ENCODE results near the gene BBS12. TPM values are rescaled to one million over a fixed set of nuclear protein-coding genes. Genes with fewer than 3 reads are reported as not detected.
A peak's percentile ranks its signal among the peaks of the same experiment; 100 is the strongest.

BBS12 gene
- total and polyA plus RNA-seq, 9 of the 15 experiments (the other 6 are each of a cell fraction or from before 2014, with no cell fraction given) = 2.7 to 6.5 (median 3.3) TPM

DNA sequence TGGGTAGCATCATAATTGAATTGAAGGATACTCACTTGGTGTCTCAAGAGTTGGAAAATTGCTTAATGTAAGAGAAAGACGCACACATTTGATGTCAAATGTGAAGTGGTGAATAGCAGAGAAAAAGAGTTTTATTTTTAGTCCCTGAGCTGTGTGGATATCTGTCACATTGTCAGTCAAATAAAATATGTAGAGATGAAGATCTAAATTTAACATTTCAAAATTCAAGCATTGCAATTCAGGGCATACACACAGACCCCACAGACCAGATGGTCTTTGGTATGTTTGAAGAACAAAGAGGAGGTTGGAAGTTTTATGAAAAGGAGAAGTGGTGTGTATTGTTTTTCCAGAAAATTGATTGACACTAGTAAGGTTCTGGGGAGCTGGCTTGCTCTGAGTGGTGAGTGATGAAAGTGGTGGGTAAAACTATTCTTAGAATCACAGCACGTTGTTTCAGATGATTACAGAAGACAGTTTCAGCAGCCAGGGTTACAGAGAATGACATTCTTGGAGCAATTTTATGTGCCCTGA is 44.9 kb upstream of the BBS12 start (continued):
- TF ChIP-seq, protein P1, sequence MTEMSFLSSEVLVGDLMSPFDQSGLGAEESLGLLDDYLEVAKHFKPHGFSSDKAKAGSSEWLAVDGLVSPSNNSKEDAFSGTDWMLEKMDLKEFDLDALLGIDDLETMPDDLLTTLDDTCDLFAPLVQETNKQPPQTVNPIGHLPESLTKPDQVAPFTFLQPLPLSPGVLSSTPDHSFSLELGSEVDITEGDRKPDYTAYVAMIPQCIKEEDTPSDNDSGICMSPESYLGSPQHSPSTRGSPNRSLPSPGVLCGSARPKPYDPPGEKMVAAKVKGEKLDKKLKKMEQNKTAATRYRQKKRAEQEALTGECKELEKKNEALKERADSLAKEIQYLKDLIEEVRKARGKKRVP (CRISPR knock-in tag; IDR thresholded peaks at IDR 0.05) = peak; percentile 80
- peak; percentile 80 for TF ChIP-seq EP300 (IDR thresholded peaks at IDR 0.05; ENCODE audit: low read length)
- peak; percentile 33; the same call in 1 of the 2 replicates for TF ChIP-seq SMARCE1 (IDR thresholded peaks at IDR 0.05)
- TF ChIP-seq MAZ (CRISPR knock-in tag; conservative IDR thresholded peaks at IDR 0.05 in 1 of 2, IDR thresholded peaks at IDR 0.05 in 1 of 2) = peak in 1 of 2 experiments; percentile 43; a peak in 1 of 4 replicates
- peak; percentile 93 for TF ChIP-seq SOX6 (IDR thresholded peaks at IDR 0.05)
- TF ChIP-seq NRF1 (conservative IDR thresholded peaks at IDR 0.05 in 1 of 2, IDR thresholded peaks at IDR 0.05 in 1 of 2) = peak in 1 of 2 experiments; percentile 39; a peak in 1 of 4 replicates
- peak; percentile 27; the same call in 1 of the 2 replicates for TF ChIP-seq RNF2 (IDR thresholded peaks at IDR 0.05)
- TF ChIP-seq, protein P2, sequence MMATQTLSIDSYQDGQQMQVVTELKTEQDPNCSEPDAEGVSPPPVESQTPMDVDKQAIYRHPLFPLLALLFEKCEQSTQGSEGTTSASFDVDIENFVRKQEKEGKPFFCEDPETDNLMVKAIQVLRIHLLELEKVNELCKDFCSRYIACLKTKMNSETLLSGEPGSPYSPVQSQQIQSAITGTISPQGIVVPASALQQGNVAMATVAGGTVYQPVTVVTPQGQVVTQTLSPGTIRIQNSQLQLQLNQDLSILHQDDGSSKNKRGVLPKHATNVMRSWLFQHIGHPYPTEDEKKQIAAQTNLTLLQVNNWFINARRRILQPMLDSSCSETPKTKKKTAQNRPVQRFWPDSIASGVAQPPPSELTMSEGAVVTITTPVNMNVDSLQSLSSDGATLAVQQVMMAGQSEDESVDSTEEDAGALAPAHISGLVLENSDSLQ (IDR thresholded peaks at IDR 0.05) = peak; percentile 97
- no peak for TF ChIP-seq LARP7 (IDR thresholded peaks at IDR 0.05)
- TF ChIP-seq ARID1B (IDR thresholded peaks at IDR 0.05) = peak; percentile 55; the same call in 1 of the 2 replicates
- TF ChIP-seq, protein P3, sequence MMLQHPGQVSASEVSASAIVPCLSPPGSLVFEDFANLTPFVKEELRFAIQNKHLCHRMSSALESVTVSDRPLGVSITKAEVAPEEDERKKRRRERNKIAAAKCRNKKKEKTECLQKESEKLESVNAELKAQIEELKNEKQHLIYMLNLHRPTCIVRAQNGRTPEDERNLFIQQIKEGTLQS (IDR thresholded peaks at IDR 0.05) = peak; percentile 74; the same call in 1 of the 2 replicates
- TF ChIP-seq, protein P3 (CRISPR knock-in tag; conservative IDR thresholded peaks at IDR 0.05) = no peak
- TF ChIP-seq ZNF77 (CRISPR knock-in tag; IDR thresholded peaks at IDR 0.05) = no peak
- 0 out of 2 replicates have a peak, but pooled peaks have one; percentile 30 for TF ChIP-seq NFXL1 (CRISPR knock-in tag; IDR thresholded peaks at IDR 0.05)
- TF ChIP-seq ATF7 (IDR thresholded peaks at IDR 0.05) = peak; percentile 61; the same call in 1 of the 2 replicates
- TF ChIP-seq L3MBTL2 (IDR thresholded peaks at IDR 0.05) = peak; percentile 65; the same call in 1 of the 2 replicates
- TF ChIP-seq, protein P4, sequence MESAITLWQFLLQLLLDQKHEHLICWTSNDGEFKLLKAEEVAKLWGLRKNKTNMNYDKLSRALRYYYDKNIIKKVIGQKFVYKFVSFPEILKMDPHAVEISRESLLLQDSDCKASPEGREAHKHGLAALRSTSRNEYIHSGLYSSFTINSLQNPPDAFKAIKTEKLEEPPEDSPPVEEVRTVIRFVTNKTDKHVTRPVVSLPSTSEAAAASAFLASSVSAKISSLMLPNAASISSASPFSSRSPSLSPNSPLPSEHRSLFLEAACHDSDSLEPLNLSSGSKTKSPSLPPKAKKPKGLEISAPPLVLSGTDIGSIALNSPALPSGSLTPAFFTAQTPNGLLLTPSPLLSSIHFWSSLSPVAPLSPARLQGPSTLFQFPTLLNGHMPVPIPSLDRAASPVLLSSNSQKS (CRISPR knock-in tag; IDR thresholded peaks at IDR 0.05) = no peak
- TF ChIP-seq ESRRA (IDR thresholded peaks at IDR 0.05; ENCODE audit: borderline replicate concordance, low read depth) = no peak
- peak; percentile 73; the same call in 1 of the 2 replicates for TF ChIP-seq POLR2H (tag; IDR thresholded peaks at IDR 0.05; ENCODE audit: low read depth)
- TF ChIP-seq MEF2D (tag; conservative IDR thresholded peaks at IDR 0.05; ENCODE audit: low read depth) = peak; percentile 82
- TF ChIP-seq EP400 (IDR thresholded peaks at IDR 0.05) = peak; percentile 45; the same call in 1 of the 2 replicates
- TF ChIP-seq TRIM24 (IDR thresholded peaks at IDR 0.05) = peak; percentile 76 to 91; a peak in 2 of 4 replicates
- TF ChIP-seq, protein P5, sequence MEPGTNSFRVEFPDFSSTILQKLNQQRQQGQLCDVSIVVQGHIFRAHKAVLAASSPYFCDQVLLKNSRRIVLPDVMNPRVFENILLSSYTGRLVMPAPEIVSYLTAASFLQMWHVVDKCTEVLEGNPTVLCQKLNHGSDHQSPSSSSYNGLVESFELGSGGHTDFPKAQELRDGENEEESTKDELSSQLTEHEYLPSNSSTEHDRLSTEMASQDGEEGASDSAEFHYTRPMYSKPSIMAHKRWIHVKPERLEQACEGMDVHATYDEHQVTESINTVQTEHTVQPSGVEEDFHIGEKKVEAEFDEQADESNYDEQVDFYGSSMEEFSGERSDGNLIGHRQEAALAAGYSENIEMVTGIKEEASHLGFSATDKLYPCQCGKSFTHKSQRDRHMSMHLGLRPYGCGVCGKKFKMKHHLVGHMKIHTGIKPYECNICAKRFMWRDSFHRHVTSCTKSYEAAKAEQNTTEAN (CRISPR knock-in tag; IDR thresholded peaks at IDR 0.05) = no peak
- TF ChIP-seq MCM7 (IDR thresholded peaks at IDR 0.05) = no peak
- peak; percentile 65; the same call in 1 of the 2 replicates for TF ChIP-seq MEF2A (IDR thresholded peaks at IDR 0.05; ENCODE audit: control insufficient read depth, low read depth, low read length)
- TF ChIP-seq TAF1 (IDR thresholded peaks at IDR 0.05; ENCODE audit: control insufficient read depth, extremely low read depth, insufficient read depth, low read length, severe bottlenecking) = no peak

All from K562 (cell line).